Heart left ventricle (tissue), 13 donors: ENCODE data around the gene KCNK17.

Experiments used
- POLR2A ChIP-seq, 2 donors: fragments of 450-650 bp; IDR thresholded peaks; one replicate each; pipeline ENCODE4 v1.6.1; 2017; ENCODE audit warnings: antibody characterized with exemption in 2 of 2, mild to moderate bottlenecking in 2 of 2, moderate library complexity in 2 of 2
- TF ChIP-seq, protein P1 (sequence below), 12 donors: fragments of 200-600 bp; sonication (generic) in 4 of 12; IDR thresholded peaks; one replicate each; pipeline versions ENCODE4 v1.5.0 to v1.8.0; 2018 to 2022; ENCODE audit warnings: antibody characterized with exemption in 12 of 12, mild to moderate bottlenecking in 5 of 12
- donor health status: ischemic (EF 13 %, LVEDD 7.1; RV severe dilation, severe dysfunction).
- donor health status: DM: no; HTN: yes; CAD: no.
- donor health status: DM: no; HTN: no; CAD: no.
- donor health status: ischemic (EF 25% LVEDD 6.9; RV normal size, moderate dysfunction).
- donor health status: ischemic (EF 25% LVEDD 5.7; RV mildly dilated, moderate dysfunction).
- donor health status: ischemic (EF 35%, LVEDD 5.7; RV mildly dilated, moderate dysfunction).
- donor health status: nonischemic (EF 11% LVEDD 7.7; RV severe dilation, severe dysfunction).
- donor health status: DM: yes; HTN: yes; CAD: no.
- donor health status: PGD.
- donor health status: ischemic (EF 29% LVEDD 5.4; RV normal size, mild dysfunction).
- donor health status: nonischemic (EF 23%, LVEDD 6.1; RV moderate dilation, normal function).

DNA sequence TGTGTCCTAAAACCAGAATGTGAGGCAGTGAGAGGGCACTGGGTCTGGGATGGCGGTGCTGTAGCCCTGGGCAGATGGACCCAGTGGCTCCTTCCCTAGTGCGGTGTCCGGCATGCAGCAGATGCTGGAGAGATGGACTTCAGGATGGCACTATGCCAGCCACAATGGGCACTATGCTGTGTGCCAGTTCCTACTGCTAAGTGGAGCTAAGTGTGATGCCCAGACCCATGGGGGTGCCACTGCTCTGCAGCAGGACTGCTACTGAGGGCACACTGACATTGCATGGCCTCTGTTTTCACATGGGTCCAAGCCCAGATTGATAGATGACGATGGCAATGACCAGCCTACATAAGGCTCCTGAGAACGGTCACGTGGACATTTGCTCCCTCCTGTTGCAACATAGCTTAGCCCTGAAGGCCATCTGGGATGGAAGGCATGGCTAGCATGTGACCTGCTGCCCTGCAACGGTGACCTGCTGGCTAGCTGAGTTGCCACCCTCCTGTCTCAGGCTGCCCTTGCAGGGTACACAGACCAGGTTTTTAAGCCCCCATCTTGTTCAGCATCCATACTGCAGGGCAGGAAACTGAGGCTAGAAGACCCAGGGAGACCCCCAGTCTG is 39.6 kb upstream of the KCNK17 start:
- TF ChIP-seq, protein P1, sequence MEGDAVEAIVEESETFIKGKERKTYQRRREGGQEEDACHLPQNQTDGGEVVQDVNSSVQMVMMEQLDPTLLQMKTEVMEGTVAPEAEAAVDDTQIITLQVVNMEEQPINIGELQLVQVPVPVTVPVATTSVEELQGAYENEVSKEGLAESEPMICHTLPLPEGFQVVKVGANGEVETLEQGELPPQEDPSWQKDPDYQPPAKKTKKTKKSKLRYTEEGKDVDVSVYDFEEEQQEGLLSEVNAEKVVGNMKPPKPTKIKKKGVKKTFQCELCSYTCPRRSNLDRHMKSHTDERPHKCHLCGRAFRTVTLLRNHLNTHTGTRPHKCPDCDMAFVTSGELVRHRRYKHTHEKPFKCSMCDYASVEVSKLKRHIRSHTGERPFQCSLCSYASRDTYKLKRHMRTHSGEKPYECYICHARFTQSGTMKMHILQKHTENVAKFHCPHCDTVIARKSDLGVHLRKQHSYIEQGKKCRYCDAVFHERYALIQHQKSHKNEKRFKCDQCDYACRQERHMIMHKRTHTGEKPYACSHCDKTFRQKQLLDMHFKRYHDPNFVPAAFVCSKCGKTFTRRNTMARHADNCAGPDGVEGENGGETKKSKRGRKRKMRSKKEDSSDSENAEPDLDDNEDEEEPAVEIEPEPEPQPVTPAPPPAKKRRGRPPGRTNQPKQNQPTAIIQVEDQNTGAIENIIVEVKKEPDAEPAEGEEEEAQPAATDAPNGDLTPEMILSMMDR (IDR thresholded peaks at IDR 0.05), result no peak
- TF ChIP-seq POLR2A (IDR thresholded peaks at IDR 0.05), result no peak
